Vagina (tissue), 2 donors: Measurements from ENCODE around the gene LIMK1.

Experiments
- CTCF ChIP-seq, 3 experiments: fragments of 450-650 bp in 2 of 3; fragments of 200-600 bp in 1 of 3; sonication (generic) in 1 of 3; IDR thresholded peaks; one replicate each; pipeline ENCODE4 v1.5.1; 2017 to 2019; ENCODE audit warnings: antibody characterized with exemption in 3 of 3, mild to moderate bottlenecking in 2 of 3, moderate library complexity in 2 of 3
- POLR2A ChIP-seq, 2 donors: fragments of 450-650 bp; IDR thresholded peaks; one replicate each; pipeline ENCODE4 v1.6.1; 2017; ENCODE audit warnings: antibody characterized with exemption in 2 of 2, mild to moderate bottlenecking in 2 of 2, moderate library complexity in 2 of 2

- TF ChIP-seq CTCF (IDR thresholded peaks at IDR 0.05) (no peak), POLR2A (IDR thresholded peaks at IDR 0.05) (no peak)
These were observed 81.4 kb downstream of the LIMK1 start for GRCh38 chr7:74164985-74165456.
